NCI-H2029 treated with DMSO at 0.1 percent for 48 hours (cell line): ENCODE measurements around the gene CRISPLD2.
"Not testable (repeated sequence)": the region's sequence is repeated elsewhere in the genome, so short reads cannot be mapped to it uniquely, and the experiment has no call there.

Experiments
- DNase-seq: peaks from one replicate; lab custom pipeline; 2025; lab: John Stamatoyannopoulos, UW

The CRISPLD2 gene

GRCh38 chr16:84822990-84823389 lies 3.2 kb downstream of the CRISPLD2 start:
- DNase-seq, result no peak

- DNase-seq, result no peak
Measured at GRCh38 chr16:84823484-84823883, 3.7 kb downstream of the CRISPLD2 start.

GRCh38 chr16:84823926-84824325 lies 4.1 kb downstream of the CRISPLD2 start:
- DNase-seq, result no peak

- no peak for DNase-seq
Measured at GRCh38 chr16:84825896-84826557, 6.2 kb downstream of the CRISPLD2 start.

GRCh38 chr16:84826558-84826941 lies 6.8 kb downstream of the CRISPLD2 start:
- DNase-seq, result no peak

GRCh38 chr16:84827131-84827574 lies 7.4 kb downstream of the CRISPLD2 start:
- DNase-seq, result no peak

GRCh38 chr16:84827897-84828296 lies 8.1 kb downstream of the CRISPLD2 start:
- no peak for DNase-seq

- no peak for DNase-seq
Measured at GRCh38 chr16:84828322-84828721, 8.5 kb downstream of the CRISPLD2 start.

GRCh38 chr16:84829168-84829965 lies 9.6 kb downstream of the CRISPLD2 start:
- DNase-seq, result no peak

- DNase-seq, result no peak
Measured at GRCh38 chr16:84830765-84831384, 11.1 kb downstream of the CRISPLD2 start.

GRCh38 chr16:84831728-84832127 lies 11.9 kb downstream of the CRISPLD2 start:
- DNase-seq, result not testable (repeated sequence)

GRCh38 chr16:84832488-84833143 lies 12.8 kb downstream of the CRISPLD2 start:
- DNase-seq, result no peak

- no peak for DNase-seq
Measured at GRCh38 chr16:84833144-84833500, 13.3 kb downstream of the CRISPLD2 start.

GRCh38 chr16:84833542-84834402 lies 14.0 kb downstream of the CRISPLD2 start:
- no peak for DNase-seq

- no peak for DNase-seq
Measured at GRCh38 chr16:84834403-84834772, 14.6 kb downstream of the CRISPLD2 start.

GRCh38 chr16:84836234-84836647 lies 16.5 kb downstream of the CRISPLD2 start:
- DNase-seq, result no peak

GRCh38 chr16:84836967-84837366 lies 17.2 kb downstream of the CRISPLD2 start:
- DNase-seq, result no peak

- DNase-seq, result no peak
Measured at GRCh38 chr16:84838383-84838948, 18.7 kb downstream of the CRISPLD2 start.

GRCh38 chr16:84839054-84839453 lies 19.3 kb downstream of the CRISPLD2 start:
- DNase-seq, result no peak

- no peak for DNase-seq
Measured at GRCh38 chr16:84839956-84840355, 20.2 kb downstream of the CRISPLD2 start.
